G401 (cell line): ENCODE measurements around the gene MGAT5B. TPM values are rescaled to one million over a fixed set of nuclear protein-coding genes. Genes with fewer than 3 reads are reported as not detected.
A peak's percentile ranks its signal among the peaks of the same experiment; 100 is the strongest.
"Not testable (repeated sequence)": the region's sequence is repeated elsewhere in the genome, so short reads cannot be mapped to it uniquely, and the experiment has no call there.

Experiments
- DNase-seq: peaks from one replicate; pipeline ENCODE4 v3.0.0-alpha.2; 2015; ENCODE audit warnings: low spot score
- in situ Hi-C: cut with HindIII; loops from 2 replicates; pipeline ENCODE4 v1.10.0; 2016; ENCODE audit warnings: low sequenced_read_pairs, mixed read lengths
- total RNA-seq: library from RNA; depleted of rRNA; stranded (reverse); fragments of >200 nt; shearing (Covaris generic); gene quantifications from 2 replicates; pipeline ENCODE4 v1.2.3, GENCODE V29; 2014

The MGAT5B gene
- total RNA-seq, 1 experiment from 2014 or later = 3.7 TPM

GRCh38 chr17:76845541-76846017, 22.6 kb upstream of the MGAT5B start:
- DNase-seq = no peak
- in situ Hi-C loops = no loop called here

- in situ Hi-C loops = no loop called here
- DNase-seq = no peak
Observed at GRCh38 chr17:76847031-76847430, 21.2 kb upstream of the MGAT5B start.

GRCh38 chr17:76848670-76849069, 19.5 kb upstream of the MGAT5B start:
- no peak for DNase-seq
- in situ Hi-C loops = no loop called here

GRCh38 chr17:76849160-76849559, 19.0 kb upstream of the MGAT5B start:
- DNase-seq, in situ Hi-C loops: not testable (repeated sequence)

GRCh38 chr17:76852843-76853242, 15.4 kb upstream of the MGAT5B start:
- in situ Hi-C loops = no loop called here
- no peak for DNase-seq

GRCh38 chr17:76855105-76855504, 13.1 kb upstream of the MGAT5B start:
- DNase-seq = no peak
- in situ Hi-C loops = no loop called here

- no peak for DNase-seq
- in situ Hi-C loops = no loop called here
Observed at GRCh38 chr17:76862079-76862478, 6.1 kb upstream of the MGAT5B start.

GRCh38 chr17:76862494-76862893, 5.7 kb upstream of the MGAT5B start:
- in situ Hi-C loops = no loop called here

GRCh38 chr17:76864024-76864423, 4.2 kb upstream of the MGAT5B start:
- in situ Hi-C loops = no loop called here

More at GRCh38 chr17:76862494-76862893, 5.7 kb upstream of the MGAT5B start:
- DNase-seq = no peak

GRCh38 chr17:76865174-76865573, 3.0 kb upstream of the MGAT5B start:
- DNase-seq = no peak
- in situ Hi-C loops = no loop called here

More at GRCh38 chr17:76864024-76864423, 4.2 kb upstream of the MGAT5B start:
- no peak for DNase-seq

GRCh38 chr17:76866203-76866602, 2.0 kb upstream of the MGAT5B start:
- in situ Hi-C loops = no loop called here
- no peak for DNase-seq

GRCh38 chr17:76866774-76867577, 1.2 kb upstream of the MGAT5B start:
- DNase-seq = no peak
- in situ Hi-C loops = no loop called here

- in situ Hi-C loops = no loop called here
- DNase-seq = no peak
Observed at GRCh38 chr17:76867578-76868175, 527 bp upstream of the MGAT5B start.

GRCh38 chr17:76868669-76869495, 678 bp downstream of the MGAT5B start:
- in situ Hi-C loops = no loop called here
- peak; percentile 9 for DNase-seq

- in situ Hi-C loops = no loop called here
- DNase-seq = no peak
Observed at GRCh38 chr17:76869496-76870376, 1.5 kb downstream of the MGAT5B start.

GRCh38 chr17:76870377-76870714, 2.1 kb downstream of the MGAT5B start:
- in situ Hi-C loops = no loop called here
- DNase-seq = no peak

GRCh38 chr17:76871668-76872067, 3.5 kb downstream of the MGAT5B start:
- no peak for DNase-seq
- in situ Hi-C loops = no loop called here

- DNase-seq = no peak
- in situ Hi-C loops = no loop called here
Observed at GRCh38 chr17:76872221-76872873, 4.1 kb downstream of the MGAT5B start.

GRCh38 chr17:76872874-76873221, 4.6 kb downstream of the MGAT5B start:
- no peak for DNase-seq
- in situ Hi-C loops = no loop called here
